ENCODE results near the gene AMHR2. TPM values are rescaled to one million over a fixed set of nuclear protein-coding genes. Genes with fewer than 3 reads are reported as not detected.
A peak's percentile ranks its signal among the peaks of the same experiment; 100 is the strongest.
"Not testable (repeated sequence)": the region's sequence is repeated elsewhere in the genome, so short reads cannot be mapped to it uniquely, and the experiment has no call there.

The AMHR2 gene
- polyA plus RNA-seq, 3 donors: 0.10 to 1.6 (median 0.67) TPM

DNA sequence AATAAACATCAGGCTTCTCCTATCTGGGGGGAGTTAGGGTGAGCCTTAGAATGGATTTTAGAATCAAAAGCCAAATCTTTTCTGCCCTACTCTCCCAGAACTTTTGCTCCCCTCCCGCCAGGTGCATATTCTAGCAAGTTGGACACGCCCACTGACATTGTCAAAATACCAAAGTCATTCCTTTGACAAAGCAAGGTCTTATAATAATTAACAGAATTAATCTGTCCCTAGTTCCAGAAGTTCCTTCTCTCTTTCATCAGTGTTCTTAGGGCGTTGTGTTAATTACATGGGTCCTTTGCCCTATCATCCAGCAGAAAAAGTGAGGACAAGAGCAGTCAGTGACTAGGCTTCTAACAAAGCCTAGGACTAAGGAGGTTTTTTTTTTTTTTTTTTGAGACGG lies 20.3 kb downstream of the AMHR2 start:
- no peak overlapping the region for H3K27ac ChIP-seq (ENCODE audit: low read depth, low read length)

DNA sequence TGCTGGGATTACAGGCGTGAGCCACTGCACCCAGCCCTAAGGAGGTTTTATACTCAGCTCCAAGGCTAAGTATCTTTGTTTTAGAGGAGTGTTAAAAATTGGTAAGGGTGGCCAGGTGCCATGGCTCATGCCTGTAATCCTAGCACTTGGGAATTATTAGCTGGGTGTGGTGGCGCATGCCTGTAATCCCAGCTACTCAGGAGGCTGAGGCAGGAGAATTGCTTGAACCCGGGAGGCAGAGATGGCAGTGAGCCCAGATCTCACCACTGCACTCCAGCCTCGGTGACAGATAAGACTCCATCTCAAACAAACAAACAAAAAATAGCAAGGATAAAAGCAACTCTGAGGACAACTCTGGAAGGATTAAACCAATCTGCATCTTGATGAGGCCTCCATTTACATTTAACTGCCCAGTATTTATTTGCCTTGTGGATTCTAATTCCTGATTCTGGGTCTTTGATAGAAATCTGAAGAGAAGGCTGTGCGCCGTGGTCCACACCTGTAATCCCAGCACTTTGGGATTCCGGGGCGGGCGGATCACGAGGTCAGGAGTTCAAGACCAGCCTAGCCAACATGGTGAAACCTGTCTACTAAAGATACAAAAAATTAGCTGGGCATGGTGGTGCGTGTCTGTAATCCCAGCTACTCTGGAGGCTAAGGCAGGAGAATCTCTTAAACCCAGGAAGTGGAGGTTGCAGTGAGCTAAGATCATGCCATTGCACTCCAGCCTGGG lies 21.1 kb downstream of the AMHR2 start:
- 80 to 91% (median 90%) methylated on average over 11 of the region's 11 CpGs for WGBS, 3 donors
- H3K27ac ChIP-seq (ENCODE audit: low read depth, low read length): not testable (repeated sequence)

More for the DNA sequence above, 20.3 kb downstream of the AMHR2 start:
- WGBS, 3 donors: 74 to 97% (median 88%) methylated on average over 3 to 4 of the region's 4 CpGs

DNA sequence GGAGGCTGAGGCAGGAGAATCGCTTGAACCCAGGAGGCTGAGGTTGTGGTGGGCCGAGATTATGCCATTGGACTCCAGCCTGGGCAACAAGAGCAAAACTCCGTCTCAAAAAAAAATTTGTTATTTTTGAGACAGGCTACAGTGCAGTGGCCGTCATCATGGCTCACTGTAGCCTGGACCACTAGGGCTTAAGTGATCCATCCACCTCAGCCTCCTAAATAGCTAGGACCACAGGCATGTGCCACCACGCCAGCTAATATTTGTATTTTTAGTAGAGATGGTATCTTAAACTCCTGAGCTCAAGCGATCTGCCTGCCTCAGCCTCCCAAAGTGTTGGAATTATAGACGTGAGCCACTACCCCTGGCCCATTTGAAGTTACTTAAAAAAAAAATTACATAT lies 27.3 kb downstream of the AMHR2 start:
- H3K27ac ChIP-seq (ENCODE audit: low read depth, low read length): no peak overlapping the region
- 84 to 94% (median 89%) methylated on average over 7 of the region's 7 CpGs for WGBS, 3 donors

DNA sequence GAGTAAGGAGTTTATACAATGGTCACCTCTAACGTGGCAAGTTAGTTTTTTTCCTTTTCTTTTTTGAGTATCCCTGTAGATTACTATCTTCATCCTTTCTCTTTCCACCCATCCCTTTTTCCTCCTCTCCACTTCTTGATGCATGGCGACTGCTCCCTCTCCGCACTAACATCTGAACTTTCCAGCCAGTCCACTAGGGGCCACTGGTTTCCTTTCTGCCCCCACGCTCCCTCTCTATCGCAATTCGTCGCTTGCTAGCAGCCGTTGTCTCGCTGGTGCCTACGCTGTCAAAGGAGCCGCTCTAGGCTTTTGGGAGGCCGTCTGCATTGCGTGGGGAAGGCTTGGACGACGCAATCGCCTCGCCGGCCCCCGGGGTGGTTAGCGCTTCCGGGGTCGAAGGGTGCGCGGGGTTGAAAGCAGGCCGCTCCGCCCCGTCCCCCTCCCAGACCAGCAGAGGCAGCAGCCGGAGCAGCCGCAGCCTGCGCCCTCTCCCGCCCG lies 28.1 kb downstream of the AMHR2 start, which contains the start of gene PCBP2:
Gene PCBP2 (plus strand): TSS at position 442 of the 498 bp plus-strand sequence. CDS start 2,699 bp downstream, outside the sequence.
- H3K27ac ChIP-seq (ENCODE audit: low read depth, low read length): peak within 1 kb of the TSS; percentile 81
- 0 to 1% (median 1%) methylated on average over 24 to 30 of the region's 32 CpGs for WGBS, 3 donors

DNA sequence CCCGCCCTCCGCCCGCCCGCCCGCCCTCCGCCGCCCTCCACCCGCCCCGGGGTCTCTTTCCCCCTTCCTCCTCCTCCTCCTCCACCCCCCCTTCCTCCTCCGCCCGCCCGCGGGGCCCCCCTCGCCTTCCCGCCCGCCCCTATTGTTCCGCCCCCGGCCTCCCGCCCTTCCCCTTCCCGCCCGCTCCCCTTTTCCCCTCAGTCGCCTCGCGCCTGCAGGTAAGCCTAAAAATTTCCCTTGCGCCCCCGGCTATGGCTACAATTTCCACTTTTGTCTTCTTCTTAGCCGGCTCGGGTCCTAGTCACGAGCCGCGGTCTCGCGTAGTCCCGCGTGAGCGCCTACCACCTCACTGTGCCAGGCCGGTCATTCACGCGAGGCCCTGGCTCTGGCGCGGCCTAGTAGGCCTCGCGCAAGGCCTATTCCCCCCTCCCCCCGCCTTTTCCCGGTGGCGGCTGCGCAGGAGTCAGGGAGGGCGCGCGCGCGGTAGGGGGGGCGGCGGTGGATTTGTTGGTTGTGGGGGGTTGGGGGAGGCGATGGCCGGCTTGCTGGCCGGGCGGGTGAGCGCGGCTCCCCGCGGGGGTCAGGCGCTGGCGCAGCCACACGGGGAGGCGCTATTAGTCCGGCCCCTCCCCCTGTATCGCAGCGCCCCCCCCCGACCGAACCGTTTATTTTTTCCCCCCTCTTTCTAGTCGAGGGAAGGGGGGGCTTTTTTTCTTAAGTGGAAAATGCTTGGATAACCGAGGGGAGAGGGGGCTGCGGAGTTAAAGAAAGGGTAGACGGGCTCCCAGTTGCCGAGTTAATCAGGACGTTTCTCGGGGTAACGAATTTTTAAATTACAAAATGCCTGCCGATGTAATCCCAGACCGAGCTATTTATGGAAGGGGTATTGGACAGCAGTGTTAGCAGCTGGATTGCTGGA lies 28.8 kb downstream of the AMHR2 start:
- H3K27ac ChIP-seq (ENCODE audit: low read depth, low read length): peak overlapping the region; percentile 81
- 0 to 1% (median 0%) methylated on average over 51 to 64 of the region's 82 CpGs for WGBS, 3 donors

DNA sequence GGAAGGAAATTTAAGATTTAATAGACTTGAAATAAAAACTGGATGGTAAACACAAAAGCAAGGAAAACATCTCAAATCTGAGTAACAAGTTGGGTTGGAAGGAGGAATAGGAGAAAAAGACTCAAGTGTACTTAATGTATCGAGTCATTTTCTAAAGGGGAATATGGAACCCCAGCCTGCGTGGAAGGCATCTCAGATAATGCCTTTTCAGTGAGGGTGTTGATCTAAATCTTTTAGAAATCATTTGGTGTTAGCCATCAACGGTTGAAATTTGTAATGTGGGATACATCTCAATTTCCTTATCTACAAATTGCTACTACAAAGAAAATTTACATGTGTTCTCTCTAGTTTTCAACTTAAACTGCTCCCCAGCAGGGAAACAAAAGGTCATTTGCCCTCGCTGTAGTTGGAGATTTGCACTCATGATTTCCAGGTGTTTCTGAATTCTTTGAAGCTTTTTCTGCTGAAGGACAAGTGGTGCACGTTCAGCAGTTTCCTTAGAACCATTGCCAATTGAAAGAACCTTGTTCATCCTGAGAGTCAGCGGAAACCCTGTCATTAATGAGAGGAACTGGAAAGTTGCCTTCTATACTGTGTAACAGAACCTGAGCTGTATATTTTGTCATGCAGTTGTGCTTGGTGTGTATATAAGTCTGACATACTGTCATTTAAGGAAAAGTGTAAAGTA lies 30.4 kb downstream of the AMHR2 start:
- WGBS, 3 donors: 12 to 42% (median 38%) methylated on average over 6 of the region's 6 CpGs

DNA sequence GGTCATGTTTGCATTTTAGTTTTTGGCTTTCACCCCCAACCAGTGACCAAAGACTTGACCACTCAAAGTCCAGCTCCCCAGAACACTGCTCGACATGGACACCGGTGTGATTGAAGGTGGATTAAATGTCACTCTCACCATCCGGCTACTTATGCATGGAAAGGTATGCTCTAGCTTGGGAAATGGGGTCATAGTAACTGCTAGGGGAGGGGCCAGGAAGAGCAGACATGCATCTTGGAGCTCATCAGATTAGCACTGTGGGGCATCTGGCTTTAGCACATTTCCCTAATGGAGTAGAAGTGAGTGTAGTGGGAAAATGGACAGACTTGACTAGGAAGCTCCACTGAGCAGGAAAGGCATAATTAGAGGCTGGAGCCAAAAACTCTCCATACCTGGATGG lies 31.1 kb downstream of the AMHR2 start:
- 36 to 71% (median 60%) methylated on average over 3 of the region's 3 CpGs for WGBS, 3 donors
- H3K27ac ChIP-seq (ENCODE audit: low read depth, low read length): no peak overlapping the region

More for the DNA sequence above, 30.4 kb downstream of the AMHR2 start:
- no peak overlapping the region for H3K27ac ChIP-seq (ENCODE audit: low read depth, low read length)

DNA sequence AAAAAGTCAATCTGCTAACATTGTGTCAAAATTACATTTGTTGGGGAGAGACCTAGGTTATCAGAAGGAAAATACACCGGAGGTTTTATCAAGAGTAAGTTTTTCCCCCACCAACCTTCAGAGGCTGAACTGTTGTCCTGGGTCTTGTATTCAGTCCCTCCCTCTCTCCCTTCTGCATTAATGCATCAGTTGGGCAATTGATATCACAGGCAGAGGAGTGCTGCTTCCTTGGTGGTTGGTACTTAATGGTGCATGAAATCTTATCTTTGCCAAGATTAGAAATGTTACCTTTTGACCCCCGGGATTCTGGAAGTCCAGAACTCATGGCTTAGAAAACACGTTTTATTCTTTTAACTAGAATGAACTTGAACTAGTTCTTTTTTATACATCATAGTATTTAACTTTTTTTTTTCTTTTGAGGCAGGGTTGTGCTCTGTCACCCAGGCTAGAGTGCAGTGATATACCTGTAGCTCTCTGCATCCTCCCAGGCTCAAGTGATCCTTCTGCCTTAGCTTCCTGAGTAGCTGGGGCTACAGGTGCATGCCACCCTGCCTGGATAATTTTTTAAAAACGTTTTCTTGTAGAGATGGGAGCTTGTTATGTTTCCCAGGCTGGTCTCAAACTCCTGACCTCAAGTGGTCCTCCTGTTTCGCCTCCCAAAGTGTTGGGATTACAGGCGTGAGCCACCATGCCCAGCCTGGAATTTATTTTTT lies 33.2 kb downstream of the AMHR2 start:
- 56 to 78% (median 75%) methylated on average over 6 of the region's 6 CpGs for WGBS, 3 donors
- no peak overlapping the region for H3K27ac ChIP-seq (ENCODE audit: low read depth, low read length)

DNA sequence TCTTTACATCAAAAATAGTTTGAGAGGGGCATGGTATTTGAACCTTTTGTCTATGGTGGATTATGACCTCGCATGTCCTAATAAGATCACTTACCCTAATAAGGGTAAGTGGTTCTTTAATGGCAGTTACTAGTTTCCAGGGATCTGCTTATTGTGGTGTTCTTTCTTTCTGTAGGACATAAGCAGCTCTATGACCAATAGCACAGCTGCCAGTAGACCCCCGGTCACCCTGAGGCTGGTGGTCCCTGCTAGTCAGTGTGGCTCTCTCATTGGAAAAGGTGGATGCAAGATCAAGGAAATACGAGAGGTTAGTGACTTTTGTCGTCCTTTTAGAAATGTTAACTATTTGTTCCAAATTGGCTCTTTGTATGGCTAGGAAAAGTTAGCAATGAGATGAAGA lies 35.4 kb downstream of the AMHR2 start:
- 68 to 72% (median 69%) methylated on average over 4 of the region's 4 CpGs for WGBS, 3 donors
- no peak overlapping the region for H3K27ac ChIP-seq (ENCODE audit: low read depth, low read length)

DNA sequence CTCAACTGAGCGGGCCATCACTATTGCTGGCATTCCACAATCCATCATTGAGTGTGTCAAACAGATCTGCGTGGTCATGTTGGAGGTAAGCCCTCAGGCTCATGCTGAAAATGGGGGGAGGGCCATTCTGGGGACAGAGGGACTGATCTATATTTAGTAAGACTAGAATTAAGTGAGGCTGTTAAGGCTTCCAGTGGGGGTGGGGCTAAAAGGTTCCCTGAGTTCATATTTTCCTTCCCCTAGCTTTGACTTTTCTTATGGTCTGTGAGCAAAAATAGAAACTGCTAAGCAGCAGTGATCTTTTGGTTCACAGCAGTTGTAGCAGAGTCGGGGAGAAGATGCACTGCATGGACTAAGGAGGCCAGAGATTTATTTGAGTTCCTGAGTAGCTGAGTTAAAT lies 37.4 kb downstream of the AMHR2 start:
- no peak overlapping the region for H3K27ac ChIP-seq (ENCODE audit: low read depth, low read length)
- 73 to 81% (median 80%) methylated on average over 3 of the region's 3 CpGs for WGBS, 3 donors

DNA sequence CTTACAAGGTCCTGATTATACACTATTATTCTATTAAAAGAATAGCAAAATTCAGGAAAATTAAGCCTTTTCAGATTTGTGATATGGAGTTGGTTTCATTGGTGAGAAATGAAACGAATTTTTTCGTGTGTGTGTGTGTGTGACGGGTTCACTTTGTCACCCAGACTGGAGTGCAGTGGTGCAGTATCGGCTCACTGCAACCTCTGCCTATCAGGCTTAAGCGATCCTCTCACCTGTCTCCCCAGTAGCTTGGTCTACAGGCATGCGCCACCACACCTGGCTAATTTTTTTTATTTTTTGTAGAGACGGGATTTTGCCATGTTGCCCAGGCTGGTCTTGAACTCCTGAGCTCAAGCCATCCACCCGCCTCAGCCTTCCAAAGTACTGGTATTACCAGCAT lies 37.9 kb downstream of the AMHR2 start:
- WGBS, 3 donors: 84 to 89% (median 84%) methylated on average over 8 of the region's 8 CpGs
- no peak overlapping the region for H3K27ac ChIP-seq (ENCODE audit: low read depth, low read length)

DNA sequence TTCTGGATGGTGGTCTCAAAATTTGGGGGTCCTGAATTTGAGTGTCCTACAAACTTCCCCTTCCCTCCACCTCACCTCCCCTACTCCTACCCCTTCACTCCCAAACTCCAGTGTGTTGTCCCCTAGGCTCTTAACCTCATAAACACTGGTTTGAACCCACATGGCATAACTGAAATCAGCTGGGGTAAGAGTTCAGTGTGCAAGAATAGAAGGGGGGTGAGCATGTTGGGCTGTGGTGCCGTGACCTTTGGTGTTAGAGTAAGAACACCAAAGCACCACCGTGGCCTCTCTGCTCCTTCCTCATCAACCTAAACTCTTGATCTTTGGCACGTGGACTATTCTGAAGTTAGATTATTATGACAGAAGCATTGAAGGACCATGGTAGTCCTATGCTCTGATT lies 39.3 kb downstream of the AMHR2 start:
- H3K27ac ChIP-seq (ENCODE audit: low read depth, low read length): no peak overlapping the region
- 62 to 82% (median 68%) methylated on average over 3 of the region's 3 CpGs for WGBS, 3 donors

DNA sequence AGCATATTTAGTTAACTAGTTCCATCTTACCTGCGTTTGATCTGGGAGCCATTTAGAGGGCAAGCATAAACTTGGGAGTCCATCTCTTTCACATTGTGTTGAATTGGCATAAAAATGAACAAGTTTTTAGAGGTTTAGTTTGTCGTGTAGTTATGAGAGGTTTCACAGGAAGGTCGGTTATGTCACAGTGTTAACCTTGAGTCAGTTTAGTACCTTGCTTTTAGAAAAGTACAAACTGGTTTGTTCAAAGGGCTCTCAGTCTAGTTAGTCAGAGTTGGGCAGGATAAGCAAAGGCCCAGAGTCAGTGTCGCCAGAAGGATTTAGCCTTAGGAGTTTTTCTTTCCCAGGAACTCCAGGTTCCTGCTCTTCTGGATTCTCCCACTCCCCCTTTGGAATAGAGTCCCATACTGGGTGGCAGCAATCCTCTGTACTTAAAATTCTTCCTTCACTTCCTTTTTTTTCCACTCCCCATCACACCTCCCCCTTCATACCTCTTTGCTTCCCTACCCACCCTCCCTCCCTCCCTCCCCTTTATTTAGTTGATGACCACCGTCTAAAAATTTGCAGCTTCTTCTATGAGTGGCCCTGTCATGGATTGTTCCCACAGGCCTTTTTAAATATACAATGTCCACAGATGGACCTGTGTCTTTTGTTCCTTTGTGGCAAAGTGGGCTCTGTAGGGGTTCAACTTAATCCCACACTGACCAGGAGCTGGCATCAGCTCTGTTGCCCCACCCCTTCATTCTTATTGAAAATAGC lies 40.3 kb downstream of the AMHR2 start:
- H3K27ac ChIP-seq (ENCODE audit: low read depth, low read length): no peak overlapping the region
- WGBS, 3 donors: 48 to 66% (median 63%) methylated on average over 5 of the region's 5 CpGs

DNA sequence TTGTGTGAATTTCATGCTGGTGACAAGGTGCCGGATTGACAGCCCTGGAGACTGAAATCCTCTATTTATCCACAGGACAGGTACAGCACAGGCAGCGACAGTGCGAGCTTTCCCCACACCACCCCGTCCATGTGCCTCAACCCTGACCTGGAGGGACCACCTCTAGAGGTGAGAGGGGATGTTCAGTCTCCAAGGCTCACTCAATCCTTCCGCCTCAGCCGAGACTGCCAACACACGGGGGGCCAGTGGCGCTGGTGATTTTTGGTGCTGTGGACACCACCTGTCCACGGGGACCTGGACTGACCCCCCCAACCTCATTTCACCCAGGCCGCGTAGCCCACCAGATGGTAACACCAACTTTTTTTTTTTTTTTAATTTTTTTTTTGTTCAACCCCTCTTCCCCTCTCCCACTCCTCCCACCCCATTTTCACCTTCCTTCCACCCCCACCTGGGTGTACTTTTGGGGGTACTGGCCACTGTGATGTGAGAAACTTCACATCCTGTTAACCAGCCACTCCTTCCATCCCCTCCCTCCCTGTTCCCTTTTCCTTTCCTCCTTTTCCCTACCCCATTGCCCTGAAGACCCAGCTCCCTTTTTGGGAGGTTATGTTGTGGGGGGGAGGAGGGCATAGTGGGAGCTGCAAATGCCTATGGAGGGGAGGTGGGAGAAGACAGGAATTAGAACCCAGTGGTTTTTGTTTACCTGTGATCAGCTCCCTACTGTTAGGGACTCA lies 41.2 kb downstream of the AMHR2 start:
- H3K27ac ChIP-seq (ENCODE audit: low read depth, low read length): no peak overlapping the region
- WGBS, 3 donors: 92 to 94% (median 94%) methylated on average over 11 of the region's 11 CpGs

DNA sequence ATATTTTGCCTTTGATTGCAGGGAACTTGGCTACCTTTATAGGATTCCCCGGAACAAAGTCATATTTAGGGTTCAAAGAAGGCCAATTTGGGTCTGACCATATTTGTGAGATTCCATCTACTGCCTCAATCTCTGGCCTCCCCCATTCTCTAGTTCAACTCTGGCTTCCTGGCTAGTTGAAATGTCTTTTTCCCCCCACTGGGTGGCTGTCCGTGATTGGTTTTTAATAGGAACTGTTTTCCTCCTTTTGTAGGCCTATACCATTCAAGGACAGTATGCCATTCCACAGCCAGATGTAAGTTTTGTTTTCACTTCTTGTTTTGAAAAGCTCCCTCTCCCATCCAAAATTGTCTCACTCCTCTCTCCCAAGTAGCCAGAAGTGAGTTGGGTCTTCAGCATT lies 42.0 kb downstream of the AMHR2 start:
- no peak overlapping the region for H3K27ac ChIP-seq (ENCODE audit: low read depth, low read length)
- 53 to 75% (median 66%) methylated on average over 2 of the region's 2 CpGs for whole genome bisulfite sequencing, 3 donors

DNA sequence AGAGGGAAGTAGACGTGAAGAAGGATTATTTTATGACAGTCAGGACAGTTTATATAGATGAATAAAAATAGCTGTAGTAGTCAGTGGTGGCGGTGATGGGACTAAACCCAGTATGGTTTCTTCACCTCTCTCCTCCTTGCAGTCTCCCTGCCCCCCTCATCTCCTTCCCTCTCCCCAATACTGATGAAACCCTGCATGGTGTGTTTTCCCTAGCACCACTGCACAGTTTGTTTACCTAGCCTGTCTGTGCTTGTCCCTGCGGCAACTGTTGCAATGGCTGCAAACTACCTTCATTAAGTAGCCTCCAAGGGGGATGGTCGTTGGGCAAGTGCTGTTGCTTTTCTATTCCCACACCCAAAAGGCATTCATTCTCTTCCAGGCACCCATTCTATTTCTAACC lies 43.0 kb downstream of the AMHR2 start:
- WGBS, 3 donors: 72 to 82% (median 73%) methylated on average over 4 of the region's 4 CpGs
- no peak overlapping the region for H3K27ac ChIP-seq (ENCODE audit: low read depth, low read length)

DNA sequence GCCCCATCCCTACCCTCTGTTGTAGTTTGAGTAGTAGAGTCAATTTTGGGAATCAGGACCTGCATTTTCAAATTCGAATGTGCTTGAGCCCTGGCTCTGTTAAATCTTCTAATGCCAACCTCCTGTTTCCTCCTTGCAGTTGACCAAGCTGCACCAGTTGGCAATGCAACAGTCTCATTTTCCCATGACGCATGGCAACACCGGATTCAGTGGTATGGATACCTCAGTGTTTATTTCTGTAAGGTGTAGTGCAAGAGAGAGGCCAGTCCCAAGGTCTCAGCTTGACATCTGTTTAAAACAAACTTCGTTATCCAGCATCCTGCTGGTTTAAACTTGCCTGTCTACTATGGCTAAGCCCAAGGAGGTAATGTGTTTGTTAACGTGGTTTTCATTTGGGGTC lies 43.4 kb downstream of the AMHR2 start:
- WGBS, 3 donors: 60 to 78% (median 67%) methylated on average over 5 of the region's 5 CpGs
- no peak overlapping the region for H3K27ac ChIP-seq (ENCODE audit: low read depth, low read length)
